Activated naive CD8-positive, alpha-beta T cell treated with anti-CD3 and anti-CD28 coated beads, Interleukin-2, amount 10 ng/mL, durations not matched to agents 7 days and 5 days (primary cell): ENCODE data around the gene KBTBD13. TPM values are rescaled to one million over a fixed set of nuclear protein-coding genes. Genes with fewer than 3 reads are reported as not detected.

Source experiments
- ATAC-seq: fragments of 150-1000 bp; cut with Tn5 transposase; one replicate; pipeline ENCODE4 v1.10.0; 2021; ENCODE audit warnings: low read depth, moderate library complexity
- POLR2A ChIA-PET: fragments of 350-600 bp; sonication (Branson Sonifier 250); formaldehyde crosslinking; loops from one replicate; lab custom pipeline; 2021; ENCODE audit warnings: antibody characterized with exemption; lab: Charles Lee
- DNase-seq: peaks from one replicate; pipeline ENCODE4 v3.0.0; 2021
- H3K27ac Mint-ChIP-seq: one replicate; pipeline ENCODE4 v1.8.0; 2022; ENCODE audit warnings: mild to moderate bottlenecking, mixed read lengths
- H3K27me3 Mint-ChIP-seq: one replicate; pipeline ENCODE4 v1.8.0; 2022; ENCODE audit warnings: mild to moderate bottlenecking, moderate library complexity, mixed read lengths
- H3K36me3 Mint-ChIP-seq: one replicate; pipeline ENCODE4 v1.8.0; 2021; ENCODE audit warnings: mild to moderate bottlenecking, mixed read lengths
- H3K4me1 Mint-ChIP-seq: one replicate; pipeline ENCODE4 v1.8.0; 2021; ENCODE audit warnings: mixed read lengths
- H3K4me3 Mint-ChIP-seq: one replicate; pipeline ENCODE4 v1.8.0; 2022; ENCODE audit warnings: mild to moderate bottlenecking, moderate library complexity, mixed read lengths
- H3K9me3 Mint-ChIP-seq: one replicate; pipeline ENCODE4 v1.8.0; 2021; ENCODE audit warnings: mixed read lengths
- total RNA-seq, 2 experiments: library from RNA; stranded (reverse); gene quantifications; one replicate each; pipeline ENCODE4 v1.2.3, GENCODE V29; 2021

KBTBD13 gene
- total RNA-seq, 2 experiments from 2014 or later, result not detected

DNA sequence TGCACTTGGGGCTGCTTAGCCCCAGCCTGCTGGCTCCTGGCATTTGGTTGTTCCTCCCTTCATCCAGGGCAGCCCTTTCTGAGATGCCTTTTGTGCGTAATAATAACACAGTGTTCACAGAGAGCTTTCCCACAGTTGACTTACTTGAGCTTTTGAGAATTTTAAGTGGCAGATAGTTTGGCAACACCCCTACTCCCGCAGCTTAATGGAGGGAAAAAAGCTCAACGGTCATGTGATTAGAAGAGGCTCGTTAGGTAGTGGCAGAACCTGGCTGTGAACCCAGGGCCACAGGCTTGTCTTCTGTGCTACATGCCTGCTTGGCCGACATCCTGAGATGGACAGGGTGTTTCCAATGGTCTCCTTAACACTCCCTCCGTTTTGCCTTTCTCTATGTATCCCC, 4.7 kb downstream of the KBTBD13 start:
- Mint-ChIP-seq H3K27ac (no peak overlapping the region), H3K4me3 (no peak overlapping the region), H3K9me3 (no peaks in the 10 kb centered on the region), H3K36me3 (no peaks in the 10 kb centered on the region), H3K4me1 (peaks cover 32% of the 10 kb centered on the region), H3K27me3 (peaks cover 53% of the 10 kb centered on the region)
- DNase-seq, result no peak
- no peak for ATAC-seq
- POLR2A ChIA-PET, result no interaction called here

DNA sequence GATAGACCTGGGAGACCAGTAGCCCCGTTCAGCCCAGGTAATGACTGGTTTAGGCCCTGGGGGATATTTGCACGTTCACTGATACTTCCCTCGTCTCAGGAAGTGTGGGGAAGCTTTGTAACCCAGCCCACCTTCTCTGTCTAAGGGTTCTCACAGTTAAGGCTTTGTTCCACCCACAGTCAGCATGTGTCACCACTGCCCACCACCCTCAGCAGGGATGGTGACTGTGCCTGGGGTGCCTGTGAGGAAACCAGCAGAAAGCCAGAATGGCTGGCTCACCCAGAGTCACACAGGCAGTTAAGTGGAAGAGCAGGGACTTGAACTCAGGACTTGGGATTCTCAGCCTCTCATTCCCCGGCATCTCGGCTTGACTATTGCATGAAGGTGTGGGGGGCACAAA, 5.2 kb downstream of the KBTBD13 start:
- Mint-ChIP-seq H3K36me3 (no peaks in the 10 kb centered on the region), H3K27ac (no peak overlapping the region), H3K4me3 (no peak overlapping the region), H3K27me3 (peaks cover 50% of the 10 kb centered on the region), H3K9me3 (no peaks in the 10 kb centered on the region), H3K4me1 (peaks cover 32% of the 10 kb centered on the region)
- DNase-seq (no peak), ATAC-seq (no peak)
- POLR2A ChIA-PET, result no interaction called here

DNA sequence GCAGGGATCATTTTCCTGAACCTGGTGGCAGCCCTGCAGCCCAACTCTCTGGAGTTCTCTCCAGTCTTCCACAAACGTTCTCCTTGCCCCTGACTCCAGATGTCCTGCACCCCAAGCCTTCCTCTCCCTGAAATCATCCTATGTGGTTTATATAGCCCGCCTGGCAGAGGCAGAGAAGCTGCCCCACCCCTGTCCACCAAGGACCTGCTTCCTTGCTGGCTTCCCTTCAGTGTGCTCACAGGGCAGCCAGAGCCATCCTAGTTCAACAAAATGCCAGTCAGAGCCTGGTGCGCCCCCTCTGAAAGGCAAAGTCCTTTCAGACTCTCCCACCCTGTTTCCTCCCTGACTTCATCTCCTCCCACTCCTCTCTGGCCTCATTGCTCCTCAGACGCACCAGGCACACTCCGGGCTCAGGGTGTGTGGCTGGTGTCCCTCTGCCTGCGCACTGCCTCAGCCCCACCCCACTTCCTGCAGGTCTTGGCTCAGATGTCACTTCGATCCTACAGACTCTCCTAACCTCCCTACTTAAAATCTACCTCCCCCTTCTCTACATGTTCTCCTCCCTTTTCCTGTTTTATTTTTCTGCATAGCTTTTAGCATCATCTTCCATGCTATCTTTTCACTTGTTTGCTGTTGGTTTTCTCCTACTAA, 5.9 kb downstream of the KBTBD13 start:
- POLR2A ChIA-PET, result interaction anchor here (0.5 kb wide), 1 partner anchor 77 kb away, joined by 4 read pairs; no protein-coding TSS in a partner anchor
- peak; percentile 90 for ATAC-seq

DNA sequence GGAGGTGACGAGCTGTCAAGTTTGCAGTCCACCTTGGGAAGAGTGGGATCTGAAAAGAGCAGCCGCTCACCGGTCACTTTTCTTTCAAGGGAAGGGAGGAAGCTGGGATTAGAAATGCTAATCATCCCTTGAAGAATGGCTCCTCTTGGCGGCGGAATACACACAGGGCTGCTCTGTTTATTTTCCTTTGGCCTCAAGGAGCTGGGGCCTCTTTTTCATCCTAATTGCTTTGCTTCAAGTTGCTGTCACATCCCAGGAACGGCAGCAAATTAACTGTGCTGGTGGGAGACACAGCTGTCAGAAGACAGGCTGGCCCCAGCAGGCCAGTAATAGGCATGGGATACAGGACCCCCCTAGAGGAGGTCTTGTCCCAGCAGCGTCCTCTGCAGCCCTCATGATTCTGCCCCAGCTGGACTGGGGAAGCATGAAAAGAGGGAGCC, 6.7 kb downstream of the KBTBD13 start:
- ATAC-seq (no peak), DNase-seq (no peak)
- no peaks in the 10 kb centered on the region for H3K36me3 Mint-ChIP-seq
- H3K4me3 Mint-ChIP-seq, result no peak overlapping the region
- H3K27me3 Mint-ChIP-seq, result peaks cover 43% of the 10 kb centered on the region
- H3K4me1 Mint-ChIP-seq, result peaks cover 27% of the 10 kb centered on the region
- H3K9me3 Mint-ChIP-seq, result no peaks in the 10 kb centered on the region
- POLR2A ChIA-PET, result interaction anchor here (0.5 kb wide), 1 partner anchor 78 kb away, joined by 4 read pairs; no protein-coding TSS in a partner anchor
- no peak overlapping the region for H3K27ac Mint-ChIP-seq

More for the DNA sequence above, 5.9 kb downstream of the KBTBD13 start:
- H3K27me3 Mint-ChIP-seq, result peaks cover 50% of the 10 kb centered on the region
- H3K27ac Mint-ChIP-seq, result no peak overlapping the region
- no peaks in the 10 kb centered on the region for H3K36me3 Mint-ChIP-seq
- DNase-seq, result peak; percentile 52
- H3K4me3 Mint-ChIP-seq, result peak overlapping the region; percentile 23
- H3K4me1 Mint-ChIP-seq, result peaks cover 32% of the 10 kb centered on the region
- H3K9me3 Mint-ChIP-seq, result no peaks in the 10 kb centered on the region

DNA sequence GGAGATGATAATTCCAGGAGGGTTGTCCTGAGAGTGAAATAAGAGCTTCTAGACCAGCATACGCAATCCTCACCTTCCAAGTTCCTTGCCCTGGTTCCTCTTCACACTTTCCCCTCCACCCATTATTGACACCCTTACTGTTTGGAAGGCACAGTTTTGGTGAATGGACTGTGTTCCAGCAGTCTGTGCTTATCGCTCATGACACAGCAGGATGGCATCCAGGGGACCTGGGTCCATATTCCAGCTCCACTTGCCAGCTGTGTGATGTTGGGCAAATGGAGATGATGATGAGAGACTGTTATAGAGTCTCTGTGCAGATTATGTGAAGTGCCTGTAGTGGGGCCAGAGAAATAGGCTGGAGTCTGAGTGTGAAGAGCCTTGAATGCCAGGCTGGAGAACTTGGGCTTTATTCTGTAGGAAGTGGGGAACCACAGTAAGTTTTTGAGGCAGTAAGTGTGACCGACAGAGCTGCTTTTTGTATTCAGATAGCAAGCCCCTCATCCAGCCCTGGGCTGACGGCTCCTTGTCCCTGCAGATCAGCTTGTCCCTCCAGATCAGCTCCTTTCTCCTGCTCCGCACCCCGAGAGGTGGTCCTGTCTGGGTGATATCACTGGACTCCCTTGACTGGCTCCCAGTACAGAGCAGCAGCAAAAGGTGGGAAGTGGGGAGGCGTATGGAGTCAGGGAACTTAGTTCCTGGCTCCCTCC, 8.1 kb downstream of the KBTBD13 start:
- H3K4me3 Mint-ChIP-seq, result no peak overlapping the region
- no peak overlapping the region for H3K27ac Mint-ChIP-seq
- peaks cover 27% of the 10 kb centered on the region for H3K4me1 Mint-ChIP-seq
- DNase-seq (no peak), ATAC-seq (no peak)
- no peaks in the 10 kb centered on the region for H3K9me3 Mint-ChIP-seq
- H3K27me3 Mint-ChIP-seq, result peaks cover 35% of the 10 kb centered on the region
- POLR2A ChIA-PET, result interaction anchor here (0.6 kb wide), 1 partner anchor 1795 kb away, joined by 3 read pairs; no protein-coding TSS in a partner anchor
- no peaks in the 10 kb centered on the region for H3K36me3 Mint-ChIP-seq

DNA sequence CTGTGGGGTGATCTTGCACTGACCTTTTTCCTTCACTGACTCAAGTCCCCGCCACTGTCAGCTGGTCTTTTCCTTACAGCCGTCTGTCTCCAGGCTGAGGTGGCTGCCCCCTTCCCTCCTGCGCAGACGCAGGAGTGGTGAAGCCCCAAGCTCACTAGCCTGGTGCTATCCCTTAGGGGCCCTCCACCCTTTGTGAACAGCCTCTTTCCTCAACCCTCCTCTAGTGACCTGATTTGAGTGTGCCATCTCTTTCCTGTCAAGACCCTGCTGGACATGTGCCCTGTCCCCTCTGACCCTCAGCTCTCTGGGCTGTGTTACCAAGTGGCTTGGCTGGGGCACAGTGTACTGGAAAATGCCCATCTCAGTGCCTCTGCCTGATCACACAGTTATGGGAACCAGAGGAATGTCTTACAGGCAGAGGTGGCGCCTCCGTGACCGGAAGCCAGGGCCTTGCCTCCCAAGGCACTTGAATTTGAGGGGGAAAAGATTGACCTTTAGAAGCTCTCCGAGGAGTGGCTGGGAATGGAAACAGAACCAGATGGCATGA, 8.7 kb downstream of the KBTBD13 start:
- H3K27ac Mint-ChIP-seq, result no peak overlapping the region
- no peak for ATAC-seq
- H3K4me3 Mint-ChIP-seq, result no peak overlapping the region

DNA sequence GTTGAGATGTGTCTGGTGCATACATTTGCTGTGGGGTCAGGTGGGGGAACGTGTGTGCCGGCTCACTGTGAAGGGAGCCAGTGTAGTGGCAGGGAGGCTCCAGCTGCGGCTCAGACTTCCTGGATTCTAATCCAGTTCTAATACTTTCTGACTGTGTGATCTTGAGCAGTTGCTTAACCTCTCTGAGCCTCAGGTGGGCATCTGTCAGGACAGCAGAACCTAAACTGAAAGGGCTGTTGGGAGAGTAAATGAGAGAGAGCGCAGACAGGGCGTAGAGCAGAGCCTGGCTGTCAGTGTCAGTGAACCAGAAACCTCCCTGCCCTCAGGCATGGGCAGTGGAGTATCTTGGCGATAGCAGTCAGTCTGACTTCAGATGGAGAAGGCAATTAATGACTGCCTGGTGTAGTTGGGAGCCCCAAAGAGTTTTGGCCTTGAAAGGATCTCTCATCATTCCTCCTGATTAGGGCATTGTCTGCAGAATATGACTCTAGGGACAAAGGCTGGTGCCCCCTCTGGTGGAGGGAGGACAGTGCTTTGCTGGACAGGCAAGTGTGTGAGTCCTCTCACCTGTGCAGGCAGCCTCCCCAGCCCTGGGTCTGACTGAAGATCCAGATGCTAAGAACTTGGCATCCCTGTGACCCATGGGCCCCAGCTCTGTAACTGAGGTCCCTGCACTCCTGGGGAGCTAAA, 9.6 kb downstream of the KBTBD13 start:
- DNase-seq (no peak), ATAC-seq (no peak)
- H3K27ac Mint-ChIP-seq, result no peak overlapping the region
- H3K27me3 Mint-ChIP-seq, result peaks cover 26% of the 10 kb centered on the region
- H3K4me3 Mint-ChIP-seq, result no peak overlapping the region
- no peaks in the 10 kb centered on the region for H3K9me3 Mint-ChIP-seq
- peaks cover 27% of the 10 kb centered on the region for H3K4me1 Mint-ChIP-seq
- POLR2A ChIA-PET, result no interaction called here
- no peaks in the 10 kb centered on the region for H3K36me3 Mint-ChIP-seq

More for the DNA sequence above, 8.7 kb downstream of the KBTBD13 start:
- H3K27me3 Mint-ChIP-seq, result peaks cover 33% of the 10 kb centered on the region
- peaks cover 27% of the 10 kb centered on the region for H3K4me1 Mint-ChIP-seq
- H3K36me3 Mint-ChIP-seq, result no peaks in the 10 kb centered on the region
- no peak for DNase-seq
- H3K9me3 Mint-ChIP-seq, result no peaks in the 10 kb centered on the region
- POLR2A ChIA-PET, result interaction anchor here (0.6 kb wide), 1 partner anchor 1796 kb away, joined by 3 read pairs; no protein-coding TSS in a partner anchor

DNA sequence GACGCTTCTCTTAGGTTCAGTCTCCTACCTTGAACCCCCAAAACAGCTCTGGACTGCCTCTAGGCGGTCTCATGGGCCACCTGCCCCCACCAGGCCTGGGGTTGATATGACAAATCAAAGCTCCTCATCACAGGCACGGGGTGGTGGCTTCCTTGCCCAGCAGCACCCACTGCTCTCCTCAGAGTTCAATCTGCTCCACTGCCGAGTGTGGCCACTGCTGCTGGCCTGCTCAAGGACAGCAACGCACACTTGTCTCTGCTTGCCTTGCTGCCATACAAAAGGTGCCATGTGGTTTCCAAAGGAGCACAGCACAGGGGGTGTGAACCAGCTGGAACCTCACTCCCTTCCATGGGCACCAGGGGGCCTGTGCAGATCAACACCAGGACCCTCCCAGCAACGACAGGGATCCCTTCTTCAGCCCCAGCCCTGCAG, 10.2 kb downstream of the KBTBD13 start:
- H3K4me3 Mint-ChIP-seq, result no peak overlapping the region
- POLR2A ChIA-PET, result interaction anchor here (1.6 kb wide), 1 partner anchor 218 kb away, joined by 3 read pairs; the partner anchor contains the start of gene RNU5B-1
- H3K36me3 Mint-ChIP-seq, result no peaks in the 10 kb centered on the region
- ATAC-seq (no peak), DNase-seq (no peak)
- no peak overlapping the region for H3K27ac Mint-ChIP-seq
- no peaks in the 10 kb centered on the region for H3K9me3 Mint-ChIP-seq
- H3K27me3 Mint-ChIP-seq, result peaks cover 23% of the 10 kb centered on the region
- peaks cover 24% of the 10 kb centered on the region for H3K4me1 Mint-ChIP-seq

DNA sequence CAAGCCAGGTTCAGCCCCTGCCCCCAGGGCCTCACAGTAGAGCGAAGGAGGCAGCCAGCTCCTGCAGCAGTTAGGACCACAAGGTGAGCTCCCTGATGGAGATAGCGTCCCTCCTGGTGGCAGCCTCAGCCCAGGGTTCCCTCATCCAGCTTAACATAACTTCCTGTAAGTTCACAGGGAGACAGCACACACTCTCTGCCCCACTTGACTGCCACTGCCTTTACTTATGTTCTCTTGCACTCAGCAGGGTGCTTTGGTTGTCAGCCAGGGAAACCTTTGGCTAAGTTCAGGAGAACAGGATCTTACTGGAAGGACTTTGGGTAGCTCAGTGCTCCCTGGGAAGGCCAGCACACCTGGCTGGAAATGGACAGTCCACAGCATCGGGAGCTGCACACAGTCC, 10.9 kb downstream of the KBTBD13 start:
- POLR2A ChIA-PET, result interaction anchor here (1.6 kb wide), 1 partner anchor 217 kb away, joined by 3 read pairs; the partner anchor contains the start of gene RNU5B-1
- Mint-ChIP-seq H3K27ac (no peak overlapping the region), H3K9me3 (no peaks in the 10 kb centered on the region), H3K36me3 (no peaks in the 10 kb centered on the region), H3K4me1 (peaks cover 17% of the 10 kb centered on the region), H3K27me3 (peaks cover 22% of the 10 kb centered on the region), H3K4me3 (no peak overlapping the region)
- DNase-seq (no peak), ATAC-seq (no peak)

DNA sequence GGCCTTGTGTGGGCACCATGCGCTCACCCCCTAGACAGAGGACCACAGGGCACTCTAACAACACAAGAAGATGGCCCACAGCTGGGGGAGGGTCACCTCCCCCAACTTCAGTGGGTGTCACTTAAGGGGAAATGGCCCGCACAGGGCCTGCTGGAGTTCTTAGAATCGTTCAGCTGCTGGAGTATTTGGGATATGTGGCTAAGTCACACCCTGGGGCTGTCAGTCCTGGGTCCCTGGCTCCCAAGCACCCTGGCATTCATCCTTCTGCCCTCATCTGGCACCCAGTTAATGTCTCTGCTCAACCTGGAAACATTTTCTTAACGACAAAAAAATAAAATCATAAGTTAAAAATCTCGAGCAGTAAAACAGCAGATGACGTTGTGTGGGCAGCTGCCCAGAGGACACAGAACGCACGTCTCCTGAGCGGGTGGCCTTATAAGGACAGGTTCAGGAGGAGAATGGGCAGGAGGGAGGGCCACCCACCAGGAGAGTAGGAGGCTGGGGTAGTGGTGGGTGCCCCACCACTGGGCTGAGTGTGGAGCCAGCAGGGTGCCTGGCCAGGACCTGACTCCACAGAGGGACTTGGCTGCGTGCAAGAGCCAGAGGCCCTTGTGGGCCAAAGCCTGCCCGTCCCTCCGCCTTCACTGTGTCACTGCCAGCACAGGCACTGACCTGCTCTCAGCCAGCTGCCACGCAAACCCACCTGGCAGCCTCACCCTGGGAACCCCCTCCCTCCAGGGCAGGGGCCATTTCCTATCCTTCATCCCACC, 11.5 kb downstream of the KBTBD13 start:
- peaks cover 11% of the 10 kb centered on the region for H3K4me1 Mint-ChIP-seq
- no peaks in the 10 kb centered on the region for H3K9me3 Mint-ChIP-seq
- ATAC-seq, result no peak
- no peak overlapping the region for H3K4me3 Mint-ChIP-seq
- H3K27me3 Mint-ChIP-seq, result peaks cover 15% of the 10 kb centered on the region
- no peaks in the 10 kb centered on the region for H3K36me3 Mint-ChIP-seq
- POLR2A ChIA-PET, result interaction anchor here (1.6 kb wide), 1 partner anchor 217 kb away, joined by 3 read pairs; the partner anchor contains the start of gene RNU5B-1
- H3K27ac Mint-ChIP-seq, result no peak overlapping the region
- no peak for DNase-seq

DNA sequence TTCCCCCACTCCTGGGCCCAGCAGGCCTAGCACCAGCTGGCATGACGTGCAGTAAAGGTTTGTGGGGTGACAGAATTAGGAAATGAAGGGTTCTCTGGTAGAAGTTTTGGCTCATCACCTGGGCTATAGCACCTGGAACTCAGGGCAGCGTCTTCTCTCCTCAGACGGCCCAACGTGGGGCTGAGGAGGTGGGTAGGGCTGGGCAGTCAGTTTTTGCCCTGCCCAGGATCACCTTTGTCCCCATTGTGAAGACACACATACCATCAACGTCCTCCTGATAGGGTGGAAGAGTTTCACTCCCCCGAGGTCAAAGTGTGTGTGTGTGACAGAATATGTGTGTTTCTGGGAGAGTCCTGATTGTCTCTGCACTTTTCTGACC, 12.1 kb downstream of the KBTBD13 start:
- ATAC-seq (no peak), DNase-seq (no peak)
- H3K27ac Mint-ChIP-seq, result no peak overlapping the region
- peaks cover 10% of the 10 kb centered on the region for H3K4me1 Mint-ChIP-seq
- H3K4me3 Mint-ChIP-seq, result no peak overlapping the region
- POLR2A ChIA-PET, result interaction anchor here (0.6 kb wide), 1 partner anchor 416 kb away, joined by 4 read pairs; no protein-coding TSS in a partner anchor
- no peaks in the 10 kb centered on the region for H3K9me3 Mint-ChIP-seq
- peaks cover 11% of the 10 kb centered on the region for H3K27me3 Mint-ChIP-seq
- H3K36me3 Mint-ChIP-seq, result no peaks in the 10 kb centered on the region

DNA sequence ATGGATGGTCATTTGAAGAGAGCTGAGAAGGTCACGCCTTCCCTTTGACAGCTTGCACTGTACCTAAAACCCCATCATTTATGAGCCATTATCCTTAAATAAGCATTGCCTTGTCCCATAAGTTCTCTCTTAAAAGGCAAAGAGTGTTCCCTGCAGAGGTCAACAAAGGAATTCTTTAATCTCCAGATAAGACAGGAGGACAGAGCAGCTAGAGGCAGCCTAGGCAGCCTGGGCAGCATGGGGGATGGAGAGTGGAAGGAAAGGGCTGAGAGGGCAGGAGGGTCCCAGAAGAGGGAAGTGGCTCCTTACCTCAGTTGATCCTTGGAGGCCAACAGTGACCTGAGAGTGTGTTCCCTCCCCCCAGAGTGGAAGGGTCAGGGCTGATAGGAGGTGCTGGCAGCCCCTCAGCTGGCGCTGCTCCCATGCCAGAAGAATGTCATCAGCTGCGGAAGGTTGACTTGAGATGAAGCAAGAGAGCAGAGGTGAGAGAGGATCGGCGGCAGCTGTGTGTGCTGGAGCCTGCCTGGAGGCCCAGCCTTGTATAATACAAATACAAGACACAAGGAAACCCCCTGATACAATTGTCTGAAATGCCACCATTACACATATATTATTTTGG, 12.8 kb downstream of the KBTBD13 start:
- Mint-ChIP-seq H3K4me3 (no peak overlapping the region), H3K27ac (no peak overlapping the region), H3K36me3 (no peaks in the 10 kb centered on the region), H3K27me3 (peaks cover 5% of the 10 kb centered on the region), H3K9me3 (no peaks in the 10 kb centered on the region), H3K4me1 (peaks cover 7% of the 10 kb centered on the region)
- ATAC-seq (no peak), DNase-seq (no peak)
- POLR2A ChIA-PET, result interaction anchor here (0.6 kb wide), 1 partner anchor 415 kb away, joined by 4 read pairs; no protein-coding TSS in a partner anchor
